ENCODE results near the gene SIAH3.

SIAH3 gene

DNA sequence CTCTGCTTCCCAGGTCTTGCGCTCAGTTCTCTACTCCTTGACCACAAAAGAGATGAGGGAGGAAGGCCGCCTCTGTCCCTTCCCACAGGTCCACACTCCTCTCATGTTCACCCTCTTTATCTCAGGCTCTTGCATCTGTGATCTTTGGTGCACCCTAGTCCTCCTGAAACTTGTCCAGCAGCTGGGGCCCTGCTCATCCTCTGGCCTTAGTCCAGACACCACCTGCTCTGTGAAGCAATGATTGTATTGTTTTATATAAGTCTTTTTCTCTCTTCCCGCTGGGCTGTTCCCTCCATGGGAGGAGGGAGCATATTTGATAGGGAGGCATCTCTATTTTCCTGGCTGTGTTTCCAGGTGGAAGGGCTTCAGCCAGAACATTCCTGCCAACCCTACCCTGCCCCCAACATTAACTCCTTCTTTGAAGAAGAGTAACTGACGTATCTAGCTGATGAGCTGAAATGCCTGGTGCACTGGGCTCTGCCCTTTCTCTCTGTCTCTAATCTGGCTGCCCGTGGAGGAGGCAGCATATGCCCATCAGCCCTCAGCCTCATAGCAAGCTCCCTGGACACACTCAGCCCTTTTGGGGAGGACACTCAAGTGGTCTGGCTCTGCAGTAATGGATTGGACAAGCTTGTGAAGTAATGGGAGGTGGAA lies 38.2 kb upstream of the SIAH3 start:
- no peak for DNase-seq (ENCODE audit: extremely low read depth, low read depth)
- TF ChIP-seq, protein P1, sequence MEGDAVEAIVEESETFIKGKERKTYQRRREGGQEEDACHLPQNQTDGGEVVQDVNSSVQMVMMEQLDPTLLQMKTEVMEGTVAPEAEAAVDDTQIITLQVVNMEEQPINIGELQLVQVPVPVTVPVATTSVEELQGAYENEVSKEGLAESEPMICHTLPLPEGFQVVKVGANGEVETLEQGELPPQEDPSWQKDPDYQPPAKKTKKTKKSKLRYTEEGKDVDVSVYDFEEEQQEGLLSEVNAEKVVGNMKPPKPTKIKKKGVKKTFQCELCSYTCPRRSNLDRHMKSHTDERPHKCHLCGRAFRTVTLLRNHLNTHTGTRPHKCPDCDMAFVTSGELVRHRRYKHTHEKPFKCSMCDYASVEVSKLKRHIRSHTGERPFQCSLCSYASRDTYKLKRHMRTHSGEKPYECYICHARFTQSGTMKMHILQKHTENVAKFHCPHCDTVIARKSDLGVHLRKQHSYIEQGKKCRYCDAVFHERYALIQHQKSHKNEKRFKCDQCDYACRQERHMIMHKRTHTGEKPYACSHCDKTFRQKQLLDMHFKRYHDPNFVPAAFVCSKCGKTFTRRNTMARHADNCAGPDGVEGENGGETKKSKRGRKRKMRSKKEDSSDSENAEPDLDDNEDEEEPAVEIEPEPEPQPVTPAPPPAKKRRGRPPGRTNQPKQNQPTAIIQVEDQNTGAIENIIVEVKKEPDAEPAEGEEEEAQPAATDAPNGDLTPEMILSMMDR (IDR thresholded peaks at IDR 0.05; ENCODE audit: low read depth, low read length, missing control alignments) = no peak
- no peak overlapping the region for H3K4me3 ChIP-seq (replicated peaks; ENCODE audit: low read depth, low read length)

DNA sequence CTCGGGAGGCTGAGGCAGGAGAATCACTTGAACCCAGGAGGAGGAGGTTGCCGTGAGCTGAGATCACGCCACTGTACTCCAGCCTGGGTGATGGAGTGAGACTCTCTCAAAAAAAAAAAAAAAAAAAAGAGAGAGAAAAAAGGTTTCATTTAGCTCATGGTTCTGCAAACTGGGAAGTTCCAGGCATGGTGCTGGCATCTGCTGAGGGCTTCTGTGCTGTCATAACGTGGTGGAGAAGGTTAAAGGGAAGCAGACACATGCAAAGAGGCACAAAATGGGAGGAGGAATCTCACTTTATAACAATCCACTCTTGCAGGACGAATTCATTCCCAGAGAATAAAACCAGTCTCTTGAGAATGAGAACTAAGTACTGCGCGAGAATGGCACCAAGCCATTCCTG lies 34.9 kb upstream of the SIAH3 start:
- no peak for DNase-seq (ENCODE audit: extremely low read depth, low read depth)
- TF ChIP-seq, protein P1 (IDR thresholded peaks at IDR 0.05; ENCODE audit: low read depth, low read length, missing control alignments) = no peak
- no peak overlapping the region for H3K4me3 ChIP-seq (replicated peaks; ENCODE audit: low read depth, low read length)

GRCh38 chr13:45885194-45885593 lies 33.6 kb upstream of the SIAH3 start:
- TF ChIP-seq, protein P1 (IDR thresholded peaks at IDR 0.05; ENCODE audit: low read depth, low read length, missing control alignments) = no peak
- no peak for DNase-seq (ENCODE audit: extremely low read depth, low read depth)
- H3K4me3 ChIP-seq (replicated peaks; ENCODE audit: low read depth, low read length) = no peak overlapping the region

DNA sequence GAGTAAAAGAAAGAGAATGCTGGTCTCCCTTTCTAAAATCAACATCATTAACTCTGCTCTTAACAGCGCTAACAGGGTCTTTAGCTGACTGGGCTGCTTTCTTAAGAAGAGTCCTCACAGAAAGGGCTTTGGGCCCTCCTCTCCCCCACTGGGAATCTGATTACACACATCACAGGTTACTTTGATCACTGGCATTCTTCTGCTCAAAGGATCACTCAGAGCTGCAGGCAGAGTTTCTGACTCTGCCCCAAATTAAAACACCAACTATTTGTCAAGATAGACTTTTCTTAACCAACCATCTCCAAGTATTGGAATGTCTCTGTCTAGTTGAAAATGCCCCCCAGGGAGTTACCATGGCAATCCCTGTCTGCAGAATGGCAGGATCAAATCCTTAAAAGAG lies 31.1 kb upstream of the SIAH3 start:
- DNase-seq (ENCODE audit: extremely low read depth, low read depth) = no peak
- TF ChIP-seq, protein P1 (IDR thresholded peaks at IDR 0.05; ENCODE audit: low read depth, low read length, missing control alignments) = no peak
- H3K4me3 ChIP-seq (replicated peaks; ENCODE audit: low read depth, low read length) = no peak overlapping the region

DNA sequence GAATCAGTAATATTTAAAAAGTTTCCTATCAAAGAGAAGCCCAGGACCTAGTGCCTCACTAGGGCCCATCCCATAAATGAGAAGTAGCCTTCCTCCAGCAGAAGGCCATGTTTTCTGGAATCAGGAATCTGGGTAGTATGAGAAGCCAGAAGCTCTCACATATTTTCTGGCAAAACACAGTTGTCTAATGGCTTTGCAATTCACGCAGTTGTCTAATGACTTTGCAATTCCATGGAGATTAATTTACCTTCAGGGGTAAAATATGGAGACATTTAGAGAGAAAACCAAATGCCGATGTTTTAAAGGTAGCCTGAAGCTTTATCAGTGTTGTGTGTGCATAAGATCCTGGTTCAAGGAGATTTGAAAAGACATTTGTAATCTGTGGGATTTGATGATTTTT lies 29.8 kb upstream of the SIAH3 start:
- no peak overlapping the region for H3K4me3 ChIP-seq (replicated peaks; ENCODE audit: low read depth, low read length)
- TF ChIP-seq, protein P1 (IDR thresholded peaks at IDR 0.05; ENCODE audit: low read depth, low read length, missing control alignments) = no peak
- no peak for DNase-seq (ENCODE audit: extremely low read depth, low read depth)

GRCh38 chr13:45880242-45880641 lies 28.7 kb upstream of the SIAH3 start:
- H3K4me3 ChIP-seq (replicated peaks; ENCODE audit: low read depth, low read length) = no peak overlapping the region
- no peak for DNase-seq (ENCODE audit: extremely low read depth, low read depth)
- TF ChIP-seq, protein P1 (IDR thresholded peaks at IDR 0.05; ENCODE audit: low read depth, low read length, missing control alignments) = no peak

DNA sequence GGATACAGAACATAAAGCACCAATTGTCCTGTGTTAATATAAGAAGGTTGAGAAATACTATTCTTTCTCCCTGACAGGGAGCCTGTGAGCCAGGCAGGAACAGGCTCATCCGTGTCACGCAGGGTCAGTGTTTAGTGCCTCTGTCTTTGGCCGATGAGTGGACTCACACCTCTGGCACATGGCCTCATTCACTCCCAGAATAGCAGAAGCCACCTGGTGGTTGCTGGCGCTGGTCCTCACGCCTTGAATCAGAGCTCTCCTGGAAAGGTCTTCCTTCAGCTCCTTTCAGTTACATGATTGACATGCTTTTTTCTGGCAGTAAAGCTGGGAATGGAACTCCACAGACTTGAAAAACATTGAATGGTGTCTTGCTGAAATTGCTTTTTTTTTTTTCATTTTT lies 28.1 kb upstream of the SIAH3 start:
- DNase-seq (ENCODE audit: extremely low read depth, low read depth) = no peak
- H3K4me3 ChIP-seq (replicated peaks; ENCODE audit: low read depth, low read length) = no peak overlapping the region
- TF ChIP-seq, protein P1 (IDR thresholded peaks at IDR 0.05; ENCODE audit: low read depth, low read length, missing control alignments) = no peak
